ENCODE measurements around the gene MEA1. TPM values are rescaled to one million over a fixed set of nuclear protein-coding genes. Genes with fewer than 3 reads are reported as not detected.
A peak's percentile ranks its signal among the peaks of the same experiment; 100 is the strongest.

Gene MEA1
- total and polyA plus RNA-seq, 2 experiments from 2014 or later: 70.5 to 205 TPM

DNA sequence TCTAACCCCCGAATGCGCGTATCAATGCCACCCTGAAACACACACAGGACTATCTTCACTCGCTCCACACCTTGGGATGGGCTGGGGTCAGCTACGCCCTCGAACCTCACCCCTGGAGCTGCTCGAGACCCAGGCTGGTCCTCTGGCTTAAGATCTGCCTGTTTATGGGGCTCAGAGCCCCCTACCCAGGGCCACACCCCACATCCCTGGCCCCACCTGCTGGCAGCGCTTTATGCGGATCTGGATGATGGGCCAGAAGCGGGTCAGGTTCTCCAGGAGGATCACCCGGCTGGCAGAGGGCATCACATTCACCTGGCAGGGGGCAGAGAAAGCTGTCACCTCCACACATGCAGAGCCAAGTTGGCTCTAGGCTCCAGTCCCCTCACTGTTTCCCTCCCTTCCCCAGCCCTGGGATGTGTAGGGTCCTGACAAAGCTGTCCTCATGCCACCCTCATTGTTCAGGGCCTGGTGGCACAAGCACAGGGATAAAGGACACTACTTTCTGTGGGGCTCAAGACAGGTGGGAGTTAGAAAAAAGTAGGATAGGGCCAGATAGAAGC, 31.7 kb upstream of the MEA1 start:
- H3F3A ChIP-seq (replicated peaks; ENCODE audit: low read depth): no peaks in the 10 kb centered on the region
- peaks cover under 1% of the 10 kb centered on the region; the same call in 1 of the 3 replicates for H3K4me1 Mint-ChIP-seq
- H3K9me2 ChIP-seq (ENCODE audit: insufficient read depth): no peaks in the 10 kb centered on the region
- no peaks in the 10 kb centered on the region for H3K27me3 ChIP-seq (ENCODE audit: insufficient read depth)
- no peaks in the 10 kb centered on the region for H3K9me3 Mint-ChIP-seq
- H3K27me3 Mint-ChIP-seq (ENCODE audit: insufficient read depth, low read depth, poor library complexity): peaks cover 9% of the 10 kb centered on the region
- H3K27ac ChIP-seq (ENCODE audit: low read depth): no peak overlapping the region
- H3K4me3 ChIP-seq: no peak overlapping the region
- no peak overlapping the region for H3K27ac Mint-ChIP-seq
- DNase-seq (ENCODE audit: low spot score) (no peak), ATAC-seq (no peak)
- no peaks in the 10 kb centered on the region for H3K4me1 ChIP-seq (ENCODE audit: insufficient read depth)
- no peaks in the 10 kb centered on the region for H4K20me1 ChIP-seq (replicated peaks; ENCODE audit: insufficient read depth)
- no peak overlapping the region for H3K4me3 Mint-ChIP-seq
- no peaks in the 10 kb centered on the region for H3K79me2 ChIP-seq (replicated peaks; ENCODE audit: insufficient read depth)
- TF ChIP-seq, protein P1, sequence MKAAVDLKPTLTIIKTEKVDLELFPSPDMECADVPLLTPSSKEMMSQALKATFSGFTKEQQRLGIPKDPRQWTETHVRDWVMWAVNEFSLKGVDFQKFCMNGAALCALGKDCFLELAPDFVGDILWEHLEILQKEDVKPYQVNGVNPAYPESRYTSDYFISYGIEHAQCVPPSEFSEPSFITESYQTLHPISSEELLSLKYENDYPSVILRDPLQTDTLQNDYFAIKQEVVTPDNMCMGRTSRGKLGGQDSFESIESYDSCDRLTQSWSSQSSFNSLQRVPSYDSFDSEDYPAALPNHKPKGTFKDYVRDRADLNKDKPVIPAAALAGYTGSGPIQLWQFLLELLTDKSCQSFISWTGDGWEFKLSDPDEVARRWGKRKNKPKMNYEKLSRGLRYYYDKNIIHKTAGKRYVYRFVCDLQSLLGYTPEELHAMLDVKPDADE (IDR thresholded peaks at IDR 0.05): no peak
- TF ChIP-seq CTCF (conservative IDR thresholded peaks at IDR 0.05; ENCODE audit: low read depth in 2 of 2): 0 out of 4 replicates have a peak, but pooled peaks of 1 of the 2 experiments have one; percentile 1
- no peak overlapping the region for H2AFZ ChIP-seq
- peaks cover 43% of the 10 kb centered on the region for H3K36me3 Mint-ChIP-seq (ENCODE audit: low read depth)
- H3K4me2 ChIP-seq: no peak overlapping the region
- H3K36me3 ChIP-seq (ENCODE audit: insufficient read depth): no peaks in the 10 kb centered on the region

- no peaks in the 10 kb centered on the region for H3K9me3 Mint-ChIP-seq
- Histone ChIP-seq H3K79me2 (replicated peaks; ENCODE audit: insufficient read depth) (no peaks in the 10 kb centered on the region), H3K4me1 (ENCODE audit: insufficient read depth) (no peaks in the 10 kb centered on the region), H2AFZ (no peak overlapping the region), H3F3A (replicated peaks; ENCODE audit: low read depth) (no peaks in the 10 kb centered on the region), H3K27me3 (ENCODE audit: insufficient read depth) (no peaks in the 10 kb centered on the region), H3K4me2 (no peak overlapping the region), H4K20me1 (replicated peaks; ENCODE audit: insufficient read depth) (no peaks in the 10 kb centered on the region), H3K27ac (ENCODE audit: low read depth) (no peak overlapping the region), H3K36me3 (ENCODE audit: insufficient read depth) (no peaks in the 10 kb centered on the region), H3K4me3 (no peak overlapping the region), H3K9me2 (ENCODE audit: insufficient read depth) (no peaks in the 10 kb centered on the region)
- peaks cover 9% of the 10 kb centered on the region for H3K27me3 Mint-ChIP-seq (ENCODE audit: insufficient read depth, low read depth, poor library complexity)
- DNase-seq (ENCODE audit: low spot score) (no peak), ATAC-seq (no peak)
- no peak overlapping the region; the same call in 2 of the 3 replicates for H3K4me3 Mint-ChIP-seq
- no peaks in the 10 kb centered on the region for H3K4me1 Mint-ChIP-seq
- peaks cover 35% of the 10 kb centered on the region for H3K36me3 Mint-ChIP-seq (ENCODE audit: low read depth)
- H3K27ac Mint-ChIP-seq: no peak overlapping the region
- no peak for TF ChIP-seq CREB1 (CRISPR knock-in tag; IDR thresholded peaks at IDR 0.05; ENCODE audit: low read depth)
- TF ChIP-seq, protein P1 (IDR thresholded peaks at IDR 0.05): no peak
- TF ChIP-seq, protein P2, sequence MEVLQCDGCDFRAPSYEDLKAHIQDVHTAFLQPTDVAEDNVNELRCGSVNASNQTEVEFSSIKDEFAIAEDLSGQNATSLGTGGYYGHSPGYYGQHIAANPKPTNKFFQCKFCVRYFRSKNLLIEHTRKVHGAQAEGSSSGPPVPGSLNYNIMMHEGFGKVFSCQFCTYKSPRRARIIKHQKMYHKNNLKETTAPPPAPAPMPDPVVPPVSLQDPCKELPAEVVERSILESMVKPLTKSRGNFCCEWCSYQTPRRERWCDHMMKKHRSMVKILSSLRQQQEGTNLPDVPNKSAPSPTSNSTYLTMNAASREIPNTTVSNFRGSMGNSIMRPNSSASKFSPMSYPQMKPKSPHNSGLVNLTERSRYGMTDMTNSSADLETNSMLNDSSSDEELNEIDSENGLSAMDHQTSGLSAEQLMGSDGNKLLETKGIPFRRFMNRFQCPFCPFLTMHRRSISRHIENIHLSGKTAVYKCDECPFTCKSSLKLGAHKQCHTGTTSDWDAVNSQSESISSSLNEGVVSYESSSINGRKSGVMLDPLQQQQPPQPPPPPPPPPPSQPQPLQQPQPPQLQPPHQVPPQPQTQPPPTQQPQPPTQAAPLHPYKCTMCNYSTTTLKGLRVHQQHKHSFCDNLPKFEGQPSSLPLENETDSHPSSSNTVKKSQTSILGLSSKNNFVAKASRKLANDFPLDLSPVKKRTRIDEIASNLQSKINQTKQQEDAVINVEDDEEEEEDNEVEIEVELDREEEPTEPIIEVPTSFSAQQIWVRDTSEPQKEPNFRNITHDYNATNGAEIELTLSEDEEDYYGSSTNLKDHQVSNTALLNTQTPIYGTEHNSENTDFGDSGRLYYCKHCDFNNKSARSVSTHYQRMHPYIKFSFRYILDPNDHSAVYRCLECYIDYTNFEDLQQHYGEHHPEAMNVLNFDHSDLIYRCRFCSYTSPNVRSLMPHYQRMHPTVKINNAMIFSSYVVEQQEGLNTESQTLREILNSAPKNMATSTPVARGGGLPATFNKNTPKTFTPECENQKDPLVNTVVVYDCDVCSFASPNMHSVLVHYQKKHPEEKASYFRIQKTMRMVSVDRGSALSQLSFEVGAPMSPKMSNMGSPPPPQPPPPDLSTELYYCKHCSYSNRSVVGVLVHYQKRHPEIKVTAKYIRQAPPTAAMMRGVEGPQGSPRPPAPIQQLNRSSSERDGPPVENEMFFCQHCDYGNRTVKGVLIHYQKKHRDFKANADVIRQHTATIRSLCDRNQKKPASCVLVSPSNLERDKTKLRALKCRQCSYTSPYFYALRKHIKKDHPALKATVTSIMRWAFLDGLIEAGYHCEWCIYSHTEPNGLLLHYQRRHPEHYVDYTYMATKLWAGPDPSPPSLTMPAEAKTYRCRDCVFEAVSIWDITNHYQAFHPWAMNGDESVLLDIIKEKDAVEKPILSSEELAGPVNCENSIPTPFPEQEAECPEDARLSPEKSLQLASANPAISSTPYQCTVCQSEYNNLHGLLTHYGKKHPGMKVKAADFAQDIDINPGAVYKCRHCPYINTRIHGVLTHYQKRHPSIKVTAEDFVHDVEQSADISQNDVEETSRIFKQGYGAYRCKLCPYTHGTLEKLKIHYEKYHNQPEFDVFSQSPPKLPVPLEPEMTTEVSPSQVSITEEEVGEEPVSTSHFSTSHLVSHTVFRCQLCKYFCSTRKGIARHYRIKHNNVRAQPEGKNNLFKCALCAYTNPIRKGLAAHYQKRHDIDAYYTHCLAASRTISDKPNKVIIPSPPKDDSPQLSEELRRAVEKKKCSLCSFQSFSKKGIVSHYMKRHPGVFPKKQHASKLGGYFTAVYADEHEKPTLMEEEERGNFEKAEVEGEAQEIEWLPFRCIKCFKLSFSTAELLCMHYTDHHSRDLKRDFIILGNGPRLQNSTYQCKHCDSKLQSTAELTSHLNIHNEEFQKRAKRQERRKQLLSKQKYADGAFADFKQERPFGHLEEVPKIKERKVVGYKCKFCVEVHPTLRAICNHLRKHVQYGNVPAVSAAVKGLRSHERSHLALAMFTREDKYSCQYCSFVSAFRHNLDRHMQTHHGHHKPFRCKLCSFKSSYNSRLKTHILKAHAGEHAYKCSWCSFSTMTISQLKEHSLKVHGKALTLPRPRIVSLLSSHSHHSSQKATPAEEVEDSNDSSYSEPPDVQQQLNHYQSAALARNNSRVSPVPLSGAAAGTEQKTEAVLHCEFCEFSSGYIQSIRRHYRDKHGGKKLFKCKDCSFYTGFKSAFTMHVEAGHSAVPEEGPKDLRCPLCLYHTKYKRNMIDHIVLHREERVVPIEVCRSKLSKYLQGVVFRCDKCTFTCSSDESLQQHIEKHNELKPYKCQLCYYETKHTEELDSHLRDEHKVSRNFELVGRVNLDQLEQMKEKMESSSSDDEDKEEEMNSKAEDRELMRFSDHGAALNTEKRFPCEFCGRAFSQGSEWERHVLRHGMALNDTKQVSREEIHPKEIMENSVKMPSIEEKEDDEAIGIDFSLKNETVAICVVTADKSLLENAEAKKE (CRISPR knock-in tag; IDR thresholded peaks at IDR 0.05): no peak
- TF ChIP-seq EZH2phosphoT487 (IDR thresholded peaks at IDR 0.05; ENCODE audit: unreplicated experiment): no peak
- no peak for TF ChIP-seq NANOG (IDR thresholded peaks at IDR 0.05; ENCODE audit: borderline replicate concordance)
- no peak for TF ChIP-seq STAT1 (IDR thresholded peaks at IDR 0.05; ENCODE audit: unreplicated experiment)
- no peak for TF ChIP-seq POLR2AphosphoS5 (IDR thresholded peaks at IDR 0.05; ENCODE audit: low read depth)
- no peak for TF ChIP-seq ZNF114 (CRISPR knock-in tag; IDR thresholded peaks at IDR 0.05)
- TF ChIP-seq ZNF331 (CRISPR knock-in tag; IDR thresholded peaks at IDR 0.05; ENCODE audit: low read depth): no peak
Measured at GRCh38 chr6:43043310-43043709, 29.6 kb upstream of the MEA1 start.
